ENCODE measurements around the gene PHF21A.
A peak's percentile ranks its signal among the peaks of the same experiment; 100 is the strongest.

PHF21A gene

GRCh38 chr11:46121301-46121723, at the start of gene PHF21A:
TSS of gene PHF21A (minus strand) at chr11:46121454. CDS start at chr11:46084219, 37,235 bp downstream.
- peak; percentile 80 to 84 for DNase-seq

DNA sequence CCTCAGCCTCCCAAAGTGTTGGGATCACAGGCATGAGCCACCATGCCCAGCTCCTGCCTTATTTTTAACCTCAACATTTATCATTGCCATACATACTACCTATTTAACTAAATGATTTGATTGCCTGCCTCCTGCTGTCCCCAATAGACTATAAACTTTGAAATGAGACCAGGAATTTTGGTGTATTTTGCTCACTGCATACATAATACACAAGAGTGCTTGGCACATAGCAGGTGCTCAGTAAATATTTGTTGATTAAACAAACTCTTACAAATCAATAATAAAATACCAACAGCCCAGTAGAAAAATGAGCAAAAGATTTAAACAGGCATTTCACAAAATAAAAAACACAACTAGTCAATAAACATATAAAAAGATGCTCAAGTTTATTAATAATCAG, 49.5 kb upstream of the PHF21A start:
- DNase-seq: no peak

GRCh38 chr11:46162700-46163099, 41.4 kb upstream of the PHF21A start:
- DNase-seq: no peak

DNA sequence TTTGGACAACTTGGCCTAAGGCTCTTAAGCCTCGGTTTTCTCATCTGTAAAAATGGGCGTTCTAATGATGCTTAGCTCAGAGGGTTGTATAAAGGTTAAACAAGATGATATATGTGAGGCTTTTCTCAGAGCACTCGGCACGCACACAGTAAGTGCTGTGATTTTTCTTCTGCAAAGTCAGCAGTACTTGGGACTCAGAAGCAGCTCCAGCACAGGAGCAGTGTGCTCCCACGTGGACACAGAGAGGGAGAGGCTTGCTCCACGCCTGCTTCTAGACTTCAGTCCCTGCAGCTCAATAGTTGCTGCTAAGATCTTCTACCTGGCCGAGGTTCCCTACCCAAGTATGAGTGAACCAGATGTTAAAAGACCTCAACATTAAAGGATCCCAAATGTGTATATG, 39.9 kb upstream of the PHF21A start:
- DNase-seq: no peak

DNA sequence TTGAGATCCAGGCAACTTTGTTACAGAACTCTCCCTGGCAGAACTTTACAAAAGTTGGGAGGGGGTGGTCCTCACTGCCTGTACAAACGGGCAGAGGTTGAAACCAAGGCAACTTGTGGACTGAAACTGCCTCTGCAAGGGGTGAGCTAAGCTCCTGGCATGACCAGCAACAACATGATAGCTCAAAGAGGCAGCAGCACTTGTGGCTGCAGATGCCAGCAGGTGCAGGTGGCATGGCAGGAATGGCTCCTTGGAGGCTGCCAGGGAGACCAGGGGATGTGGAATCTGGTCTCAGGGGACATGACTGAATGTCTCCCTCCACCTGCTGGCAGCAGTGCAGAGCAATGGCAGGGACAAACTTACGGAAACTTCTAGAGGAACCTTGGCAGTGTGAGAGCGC, 38.8 kb upstream of the PHF21A start:
- no peak for DNase-seq

DNA sequence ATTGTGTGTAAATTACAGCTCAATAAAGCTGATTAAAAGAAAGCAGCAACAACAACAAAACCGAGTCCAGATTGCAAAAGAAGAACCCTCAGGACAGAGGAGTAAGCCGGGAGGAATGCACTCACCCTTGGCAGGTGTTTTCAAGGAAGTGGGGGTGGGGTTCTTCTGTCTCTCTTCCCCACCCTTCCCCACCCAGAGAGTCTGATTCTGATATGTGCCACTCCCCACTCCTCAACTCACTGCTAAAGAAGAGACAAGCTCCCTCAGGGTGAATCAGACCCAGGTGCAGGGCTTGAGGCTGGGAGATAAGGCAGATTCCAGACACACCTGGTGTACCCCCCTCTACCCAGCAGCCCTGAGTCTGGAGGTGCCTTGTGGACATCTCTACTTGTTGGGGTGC, 38.4 kb upstream of the PHF21A start:
- no peak for DNase-seq

GRCh38 chr11:46149826-46150225, 28.6 kb upstream of the PHF21A start:
- DNase-seq: no peak

DNA sequence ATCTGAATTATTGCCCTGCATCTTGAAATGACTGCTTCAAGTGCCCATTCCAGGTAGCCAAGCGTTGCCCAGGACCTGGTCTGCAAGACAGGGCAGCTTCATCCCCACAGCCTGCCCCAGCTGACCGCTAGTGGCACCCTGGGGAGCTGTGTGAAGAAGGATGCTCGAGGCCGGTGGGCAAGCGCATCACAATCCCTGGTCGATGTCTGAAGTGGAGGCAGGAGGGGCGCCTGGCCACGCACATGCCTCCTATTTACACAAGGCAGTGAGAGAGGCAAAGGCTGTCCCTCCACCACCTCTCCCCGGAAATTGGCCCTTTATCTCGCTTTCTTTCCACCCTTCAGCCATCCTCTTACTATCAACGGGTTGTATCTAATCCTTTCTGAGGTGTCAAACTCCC, 28.1 kb upstream of the PHF21A start:
- DNase-seq: no peak

- DNase-seq: no peak
These were observed 23.5 kb upstream of the PHF21A start for GRCh38 chr11:46144741-46145140.

GRCh38 chr11:46143049-46143806, 22.0 kb upstream of the PHF21A start:
- DNase-seq: no peak

GRCh38 chr11:46142561-46142960, 21.3 kb upstream of the PHF21A start:
- DNase-seq: no peak

- no peak for DNase-seq
These were observed 20.3 kb upstream of the PHF21A start for GRCh38 chr11:46141597-46141996.

- no peak for DNase-seq
These were observed 13.3 kb upstream of the PHF21A start for GRCh38 chr11:46134540-46134939.

- DNase-seq: no peak
These were observed 12.8 kb upstream of the PHF21A start for GRCh38 chr11:46134061-46134460.

DNA sequence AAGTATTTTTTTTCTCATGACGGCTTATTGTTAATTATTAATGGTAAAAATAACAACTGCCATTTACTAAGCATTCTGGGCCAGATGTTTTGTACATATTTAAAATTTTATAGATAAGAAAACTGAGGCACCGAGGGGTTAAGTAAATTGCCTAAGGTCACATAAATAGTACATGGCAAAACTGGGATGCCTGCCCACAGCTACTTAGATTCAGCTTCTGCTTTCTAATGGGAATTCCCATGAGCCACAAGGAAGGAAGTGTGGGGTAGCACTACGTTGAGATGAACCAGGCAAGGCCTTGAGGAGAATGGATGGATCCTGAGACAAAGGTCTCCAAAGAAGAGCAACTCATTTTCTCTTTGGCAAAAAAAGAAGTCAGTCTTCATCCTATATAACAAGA, 11.9 kb upstream of the PHF21A start:
- no peak for DNase-seq

GRCh38 chr11:46130286-46130940, 9.2 kb upstream of the PHF21A start:
- no peak for DNase-seq

- DNase-seq: no peak
These were observed 7.9 kb upstream of the PHF21A start for GRCh38 chr11:46129133-46129532.

- peak; percentile 96 to 98 for DNase-seq
These were observed 5.9 kb upstream of the PHF21A start for GRCh38 chr11:46127150-46127638.

DNA sequence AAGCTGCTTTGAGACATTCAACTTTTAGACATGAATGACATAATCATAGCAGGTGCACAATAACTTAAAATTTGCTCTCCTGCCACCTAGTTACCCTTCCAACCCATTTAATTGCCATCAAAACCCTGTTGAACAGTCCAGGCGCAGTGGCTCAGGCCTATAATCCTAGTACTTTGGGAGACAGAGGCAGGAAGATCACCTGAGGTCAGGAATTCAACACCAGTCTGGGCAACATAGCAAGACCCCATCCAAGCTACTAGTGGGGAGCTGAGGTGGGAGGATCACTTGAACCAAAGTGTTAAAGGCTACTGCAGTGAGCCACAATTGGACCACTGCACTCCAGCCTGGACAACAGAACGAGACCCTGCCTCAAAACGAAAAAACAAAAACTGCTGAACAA, 4.0 kb upstream of the PHF21A start:
- DNase-seq: no peak

GRCh38 chr11:46122945-46123715, 1.9 kb upstream of the PHF21A start:
- no peak for DNase-seq

GRCh38 chr11:46121724-46122477, 647 bp upstream of the PHF21A start:
- peak; percentile 79 for DNase-seq

DNA sequence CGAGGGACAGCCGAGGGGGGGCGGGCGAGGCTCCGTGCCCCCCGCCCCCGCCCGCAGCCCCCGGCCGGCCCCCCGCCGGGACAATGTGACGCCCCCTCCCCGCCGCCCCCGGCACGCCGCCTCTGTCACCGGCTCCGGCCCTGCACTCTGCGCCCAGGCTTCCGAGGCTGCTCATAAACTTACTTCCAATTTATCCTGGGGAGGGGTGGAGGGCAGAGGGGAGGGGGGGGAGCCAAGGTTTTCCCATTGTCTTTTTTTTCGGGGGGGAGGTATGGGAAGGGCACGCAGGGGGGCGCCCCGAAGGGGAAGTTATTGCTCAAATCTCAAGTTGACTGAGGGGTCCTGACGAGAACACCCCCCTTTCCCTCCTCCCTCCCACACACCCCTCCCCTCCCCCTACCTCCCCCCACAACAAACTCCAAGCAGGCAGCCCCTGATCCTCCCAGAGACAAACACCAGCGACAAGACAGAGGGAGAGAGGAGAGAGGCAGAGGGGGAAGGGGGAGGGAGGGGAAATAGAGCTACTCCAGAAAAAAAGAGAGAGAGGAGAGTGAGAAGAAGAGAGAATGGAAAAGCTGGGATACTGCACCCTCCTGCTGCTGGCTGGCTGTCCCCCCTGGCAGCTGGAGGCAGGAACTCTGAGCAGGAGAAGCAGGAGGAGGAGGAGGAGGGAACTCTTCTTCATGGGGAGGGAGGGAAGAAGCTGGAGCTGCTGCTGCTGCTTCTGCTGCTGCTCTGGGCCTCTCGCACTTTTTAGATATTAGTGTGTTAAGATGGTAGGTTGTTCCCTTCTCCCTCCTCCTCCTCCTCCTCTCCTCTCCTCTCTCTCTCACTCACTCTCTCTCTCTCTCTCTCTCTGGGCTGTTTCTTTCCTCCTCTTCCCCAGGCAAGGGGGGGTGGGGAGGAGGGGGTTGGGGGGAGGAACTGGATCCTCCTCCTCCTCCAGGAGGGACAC, 631 bp downstream of the PHF21A start:
- peak; percentile 77 to 80 for DNase-seq

All from Kasumi-1 (cell line).